ENCODE data around the gene ORM2.
"Not testable (repeated sequence)": the region's sequence is repeated elsewhere in the genome, so short reads cannot be mapped to it uniquely, and the experiment has no call there.

- TF ChIP-seq, protein P1, sequence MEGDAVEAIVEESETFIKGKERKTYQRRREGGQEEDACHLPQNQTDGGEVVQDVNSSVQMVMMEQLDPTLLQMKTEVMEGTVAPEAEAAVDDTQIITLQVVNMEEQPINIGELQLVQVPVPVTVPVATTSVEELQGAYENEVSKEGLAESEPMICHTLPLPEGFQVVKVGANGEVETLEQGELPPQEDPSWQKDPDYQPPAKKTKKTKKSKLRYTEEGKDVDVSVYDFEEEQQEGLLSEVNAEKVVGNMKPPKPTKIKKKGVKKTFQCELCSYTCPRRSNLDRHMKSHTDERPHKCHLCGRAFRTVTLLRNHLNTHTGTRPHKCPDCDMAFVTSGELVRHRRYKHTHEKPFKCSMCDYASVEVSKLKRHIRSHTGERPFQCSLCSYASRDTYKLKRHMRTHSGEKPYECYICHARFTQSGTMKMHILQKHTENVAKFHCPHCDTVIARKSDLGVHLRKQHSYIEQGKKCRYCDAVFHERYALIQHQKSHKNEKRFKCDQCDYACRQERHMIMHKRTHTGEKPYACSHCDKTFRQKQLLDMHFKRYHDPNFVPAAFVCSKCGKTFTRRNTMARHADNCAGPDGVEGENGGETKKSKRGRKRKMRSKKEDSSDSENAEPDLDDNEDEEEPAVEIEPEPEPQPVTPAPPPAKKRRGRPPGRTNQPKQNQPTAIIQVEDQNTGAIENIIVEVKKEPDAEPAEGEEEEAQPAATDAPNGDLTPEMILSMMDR (IDR thresholded peaks at IDR 0.05): not testable (repeated sequence)
- not testable (repeated sequence) for TF ChIP-seq POLR2A (IDR thresholded peaks at IDR 0.05)
Measured at GRCh38 chr9:114323849-114324248, 5.8 kb upstream of the ORM2 start.

All from tibial nerve (tissue), 3 donors.